DND-41 (cell line): ENCODE results near the gene HNRNPH1.

Experiments used
- CTCF ChIP-seq: IDR thresholded peaks from 2 replicates; pipeline ENCODE4 v1.5.1; 2012; ENCODE audit warnings: borderline replicate concordance, low read length, moderate library complexity, mild to moderate bottlenecking; ENCODE audit not compliant: poor library complexity, severe bottlenecking; ENCODE audit errors: extremely low read depth
- EZH2 ChIP-seq: IDR thresholded peaks from 3 replicates; pipeline ENCODE4 v1.6.1; 2012; ENCODE audit warnings: borderline replicate concordance, low read depth, mild to moderate bottlenecking, moderate library complexity, low read length, inconsistent platforms; ENCODE audit not compliant: severe bottlenecking

GRCh38 chr5:179613460-179614071 is 9.9 kb downstream of the HNRNPH1 start:
- no peak for TF ChIP-seq EZH2
- TF ChIP-seq CTCF: no peak
